Dendritic cell treated with granulocyte-macrophage colony-stimulating factor and Interleukin-4, amounts not matched to agents 40 ng/mL and 50 ng/mL, for 4 days (primary cell): ENCODE measurements around the gene C11orf97.
"Not testable (repeated sequence)": the region's sequence is repeated elsewhere in the genome, so short reads cannot be mapped to it uniquely, and the experiment has no call there.

Experiments
- H3K27ac Mint-ChIP-seq: one replicate; pipeline ENCODE4 v1.8.0; 2022; ENCODE audit warnings: mild to moderate bottlenecking, mixed read lengths
- H3K27me3 Mint-ChIP-seq: one replicate; pipeline ENCODE4 v1.8.0; 2022; ENCODE audit warnings: mild to moderate bottlenecking, mixed read lengths
- H3K36me3 Mint-ChIP-seq: one replicate; pipeline ENCODE4 v1.8.0; 2022; ENCODE audit warnings: low read depth, mixed read lengths
- H3K4me1 Mint-ChIP-seq: one replicate; pipeline ENCODE4 v1.8.0; 2022; ENCODE audit warnings: low read depth, mixed read lengths
- H3K4me3 Mint-ChIP-seq: one replicate; pipeline ENCODE4 v1.8.0; 2022; ENCODE audit warnings: mild to moderate bottlenecking, moderate library complexity, mixed read lengths
- H3K9me3 Mint-ChIP-seq: one replicate; pipeline ENCODE4 v1.8.0; 2022; ENCODE audit warnings: mixed read lengths
- intact Hi-C: fragments of 100-400 bp; cut with micrococcal nuclease; formaldehyde crosslinking; loops from one replicate; pipeline ENCODE4 v1.15.0; 2022

Gene C11orf97

GRCh38 chr11:94511932-94512781 lies at the start of gene C11orf97:
Gene C11orf97, plus strand, starts transcription at chr11:94512461. Its CDS starts 68 bp downstream, at chr11:94512529.
- Mint-ChIP-seq H3K27me3 (no peaks in the 10 kb centered on the region), H3K4me3 (peak within 1 kb of the TSS; percentile 91), H3K9me3 (no peaks in the 10 kb centered on the region), H3K4me1 (peaks cover 12% of the 10 kb centered on the region), H3K36me3 (no peaks in the 10 kb centered on the region), H3K27ac (peak within 1 kb of the TSS; percentile 50)
- intact Hi-C loops, result no loop called here

GRCh38 chr11:94469416-94469815 lies 42.8 kb upstream of the C11orf97 start:
- H3K27ac Mint-ChIP-seq, result no peak overlapping the region
- no peak overlapping the region for H3K4me3 Mint-ChIP-seq
- H3K9me3 Mint-ChIP-seq, result no peaks in the 10 kb centered on the region
- H3K27me3 Mint-ChIP-seq, result no peaks in the 10 kb centered on the region
- intact Hi-C loops, result no loop called here
- H3K36me3 Mint-ChIP-seq, result peaks cover 67% of the 10 kb centered on the region
- H3K4me1 Mint-ChIP-seq, result peaks cover 24% of the 10 kb centered on the region

- Mint-ChIP-seq H3K27ac (peak overlapping the region; percentile 68), H3K36me3 (peaks cover 50% of the 10 kb centered on the region), H3K27me3 (no peaks in the 10 kb centered on the region), H3K4me3 (peak overlapping the region; percentile 13), H3K4me1 (peaks cover 35% of the 10 kb centered on the region), H3K9me3 (no peaks in the 10 kb centered on the region)
- intact Hi-C loops, result no loop called here
These were observed 39.1 kb upstream of the C11orf97 start for GRCh38 chr11:94472916-94473799.

- Mint-ChIP-seq H3K4me3 (peak overlapping the region; percentile 21), H3K27ac (peak overlapping the region; percentile 45), H3K36me3 (peaks cover 46% of the 10 kb centered on the region), H3K27me3 (no peaks in the 10 kb centered on the region), H3K4me1 (peaks cover 27% of the 10 kb centered on the region), H3K9me3 (no peaks in the 10 kb centered on the region)
- intact Hi-C loops, result no loop called here
These were observed 34.6 kb upstream of the C11orf97 start for GRCh38 chr11:94477624-94478023.

- Mint-ChIP-seq H3K9me3 (no peaks in the 10 kb centered on the region), H3K36me3 (peaks cover 70% of the 10 kb centered on the region), H3K27me3 (no peaks in the 10 kb centered on the region), H3K27ac (no peak overlapping the region), H3K4me1 (peaks cover 12% of the 10 kb centered on the region), H3K4me3 (no peak overlapping the region)
- intact Hi-C loops, result no loop called here
These were observed 30.9 kb upstream of the C11orf97 start for GRCh38 chr11:94481342-94481741.

GRCh38 chr11:94486068-94486467 lies 26.2 kb upstream of the C11orf97 start:
- Mint-ChIP-seq H3K27me3 (no peaks in the 10 kb centered on the region), H3K4me1 (peaks cover 15% of the 10 kb centered on the region), H3K36me3 (peaks cover 92% of the 10 kb centered on the region), H3K27ac (no peak overlapping the region), H3K9me3 (no peaks in the 10 kb centered on the region), H3K4me3 (no peak overlapping the region)
- intact Hi-C loops, result no loop called here

- Mint-ChIP-seq H3K4me3 (peak within 1 kb of the TSS; percentile 90), H3K4me1 (peaks cover 25% of the 10 kb centered on the region)
- intact Hi-C loops, result loop anchor here (5.0 to 10.0 kb wide), 3 partner anchors 366 to 751 kb away; partner anchors contain the start of genes C11orf54, CWC15, KDM4D and PANX1
These were observed 18.8 kb upstream of the C11orf97 start, which contains the start of the genes ANKRD49 and MRE11 for GRCh38 chr11:94493281-94494125. Gene ANKRD49, plus strand, starts transcription at chr11:94493984. Its CDS starts 2,710 bp downstream, at chr11:94496694. Gene MRE11, minus strand, starts transcription at chr11:94493844. Its CDS starts 1,043 bp downstream, at chr11:94492801.

GRCh38 chr11:94494126-94494680 lies 18.1 kb upstream of the C11orf97 start:
- Mint-ChIP-seq H3K36me3 (peaks cover 50% of the 10 kb centered on the region), H3K9me3 (no peaks in the 10 kb centered on the region), H3K27ac (peak overlapping the region; percentile 94), H3K4me3 (peak overlapping the region; percentile 90), H3K4me1 (peaks cover 23% of the 10 kb centered on the region), H3K27me3 (no peaks in the 10 kb centered on the region)
- intact Hi-C loops, result loop anchor here (5.0 to 10.0 kb wide), 3 partner anchors 367 to 752 kb away; partner anchors contain the start of genes C11orf54, CWC15, KDM4D and PANX1

More at GRCh38 chr11:94493281-94494125, 18.8 kb upstream of the C11orf97 start, which contains the start of the genes ANKRD49 and MRE11:
- peaks cover 51% of the 10 kb centered on the region for H3K36me3 Mint-ChIP-seq
- H3K9me3 Mint-ChIP-seq, result no peaks in the 10 kb centered on the region
- H3K27ac Mint-ChIP-seq, result peak within 1 kb of the TSS; percentile 94
- no peaks in the 10 kb centered on the region for H3K27me3 Mint-ChIP-seq

GRCh38 chr11:94500181-94500580 lies 12.1 kb upstream of the C11orf97 start:
- intact Hi-C loops, result no loop called here
- Mint-ChIP-seq H3K4me3 (no peak overlapping the region), H3K4me1 (no peaks in the 10 kb centered on the region), H3K27ac (no peak overlapping the region), H3K9me3 (no peaks in the 10 kb centered on the region), H3K27me3 (no peaks in the 10 kb centered on the region), H3K36me3 (peaks cover 47% of the 10 kb centered on the region)

- intact Hi-C loops, result no loop called here
These were observed 10.7 kb upstream of the C11orf97 start for GRCh38 chr11:94501522-94501921.

GRCh38 chr11:94504689-94505293 lies 7.5 kb upstream of the C11orf97 start:
- Mint-ChIP-seq H3K4me1 (no peaks in the 10 kb centered on the region), H3K4me3 (no peak overlapping the region), H3K36me3 (peaks cover 14% of the 10 kb centered on the region), H3K27ac (no peak overlapping the region), H3K27me3 (no peaks in the 10 kb centered on the region), H3K9me3 (no peaks in the 10 kb centered on the region)
- intact Hi-C loops, result loop anchor here (1.0 to 2.0 kb wide), 2 partner anchors 178 to 321 kb away; no protein-coding TSS in a partner anchor

More at GRCh38 chr11:94501522-94501921, 10.7 kb upstream of the C11orf97 start:
- Mint-ChIP-seq H3K36me3 (peaks cover 44% of the 10 kb centered on the region), H3K4me3 (no peak overlapping the region), H3K9me3 (no peaks in the 10 kb centered on the region), H3K4me1 (no peaks in the 10 kb centered on the region), H3K27me3 (no peaks in the 10 kb centered on the region), H3K27ac (no peak overlapping the region)

GRCh38 chr11:94506513-94506912 lies 5.7 kb upstream of the C11orf97 start:
- H3K4me3 Mint-ChIP-seq, H3K36me3 Mint-ChIP-seq, H3K27ac Mint-ChIP-seq, H3K4me1 Mint-ChIP-seq, intact Hi-C loops, H3K27me3 Mint-ChIP-seq, H3K9me3 Mint-ChIP-seq: not testable (repeated sequence)
